Ascending aorta (tissue), 2 donors: Measurements from ENCODE around the gene TEX30. TPM values are rescaled to one million over a fixed set of nuclear protein-coding genes. Genes with fewer than 3 reads are reported as not detected.

Experiments
- DNase-seq, 2 donors: peaks; one replicate each; pipeline ENCODE4 v3.0.0-alpha.2; 2019; ENCODE audit warnings: low spot score in 2 of 2
- H3K27ac ChIP-seq, 2 donors: fragments of 200-600 bp; sonication (generic); one replicate each; pipeline ENCODE4 v1.5.1; 2016 to 2017; ENCODE audit warnings: mild to moderate bottlenecking in 1 of 2
- H3K27me3 ChIP-seq: fragments of 200-600 bp; sonication (generic); one replicate; pipeline ENCODE4 v1.5.1; 2017
- H3K36me3 ChIP-seq, 2 donors: fragments of 200-600 bp; sonication (generic); one replicate each; pipeline ENCODE4 v1.5.1; 2016
- H3K4me1 ChIP-seq, 2 donors: fragments of 200-600 bp; sonication (generic); one replicate each; pipeline ENCODE4 v1.5.1; 2016 to 2017; ENCODE audit warnings: mild to moderate bottlenecking in 1 of 2
- H3K4me3 ChIP-seq, 2 donors: fragments of 200-600 bp; sonication (generic); one replicate each; pipeline ENCODE4 v1.5.1; 2016 to 2017; ENCODE audit warnings: mild to moderate bottlenecking in 1 of 2
- H3K9me3 ChIP-seq, 2 donors: fragments of 200-600 bp; sonication (generic); one replicate each; pipeline ENCODE4 v1.5.1; 2016
- CTCF ChIP-seq, 3 experiments: fragments of 200-600 bp in 2 of 3; fragments of 450-650 bp in 1 of 3; sonication (generic) in 2 of 3; IDR thresholded peaks; one replicate each; pipeline ENCODE4 v1.5.1; 2016 to 2019; ENCODE audit warnings: antibody characterized with exemption in 3 of 3, mild to moderate bottlenecking in 1 of 3, moderate library complexity in 1 of 3
- intact Hi-C: fragments of 100-400 bp; cut with DNase I; formaldehyde crosslinking; loops from one replicate; pipeline ENCODE4 v1.15.1; 2023
- total RNA-seq: library from RNA; depleted of rRNA; stranded (reverse); fragments of >200 nt; gene quantifications from one replicate; pipeline ENCODE4 v1.1.0, GENCODE V29; 2016

The TEX30 gene
- total RNA-seq, 1 donor from 2014 or later = 1.4 TPM

- Histone ChIP-seq H3K27ac (no peak overlapping the region), H3K4me3 (no peak overlapping the region), H3K4me1 (peaks cover 4 to 9% of the 10 kb centered on the region in 2 donors), H3K9me3 (no peaks in the 10 kb centered on the region), H3K27me3 (no peaks in the 10 kb centered on the region), H3K36me3 (peaks cover 0 to 7% of the 10 kb centered on the region in 2 donors)
- TF ChIP-seq CTCF (IDR thresholded peaks at IDR 0.05) = no peak
- intact Hi-C loops = loop anchor here (2.0 to 10.0 kb wide), 3 partner anchors 73 to 377 kb away; partner anchors contain the start of gene TPP2
- DNase-seq = no peak
Measured at GRCh38 chr13:102771298-102772041, 2.1 kb downstream of the TEX30 start.

GRCh38 chr13:102770435-102770834 lies 3.2 kb downstream of the TEX30 start:
- intact Hi-C loops = loop anchor here (10.0 kb wide), 1 partner anchor 376 kb away; no protein-coding TSS in a partner anchor
- no peak overlapping the region for H3K27ac ChIP-seq
- no peaks in the 10 kb centered on the region for H3K9me3 ChIP-seq
- DNase-seq = no peak
- TF ChIP-seq CTCF (IDR thresholded peaks at IDR 0.05) = no peak
- H3K27me3 ChIP-seq = no peaks in the 10 kb centered on the region
- H3K4me3 ChIP-seq = no peak overlapping the region
- peaks cover 4 to 9% of the 10 kb centered on the region in 2 donors for H3K4me1 ChIP-seq
- peaks cover 0 to 7% of the 10 kb centered on the region in 2 donors for H3K36me3 ChIP-seq

- TF ChIP-seq CTCF (IDR thresholded peaks at IDR 0.05) = no peak
- Histone ChIP-seq H3K4me3 (no peak overlapping the region), H3K36me3 (peaks cover 0 to 7% of the 10 kb centered on the region in 2 donors), H3K27me3 (no peaks in the 10 kb centered on the region), H3K27ac (no peak overlapping the region), H3K4me1 (peaks cover 4 to 9% of the 10 kb centered on the region in 2 donors), H3K9me3 (no peaks in the 10 kb centered on the region)
- intact Hi-C loops = loop anchor here (10.0 kb wide), 1 partner anchor 375 kb away; no protein-coding TSS in a partner anchor
- no peak for DNase-seq
Measured at GRCh38 chr13:102769679-102770078, 3.9 kb downstream of the TEX30 start.

- DNase-seq = no peak
- H3K4me1 ChIP-seq = peaks cover 4 to 6% of the 10 kb centered on the region in 2 donors
- no peak overlapping the region for H3K4me3 ChIP-seq
- no peak for TF ChIP-seq CTCF (IDR thresholded peaks at IDR 0.05)
- no peaks in the 10 kb centered on the region for H3K27me3 ChIP-seq
- no peaks in the 10 kb centered on the region for H3K9me3 ChIP-seq
- intact Hi-C loops = no loop called here
- no peak overlapping the region for H3K27ac ChIP-seq
- H3K36me3 ChIP-seq = peaks cover 0 to 7% of the 10 kb centered on the region in 2 donors
Measured at GRCh38 chr13:102768909-102769308, 4.7 kb downstream of the TEX30 start.

- intact Hi-C loops = no loop called here
- Histone ChIP-seq H3K27me3 (no peaks in the 10 kb centered on the region), H3K36me3 (peaks cover 0 to 7% of the 10 kb centered on the region in 2 donors), H3K27ac (no peak overlapping the region), H3K4me1 (no peaks in the 10 kb centered on the region), H3K9me3 (no peaks in the 10 kb centered on the region), H3K4me3 (no peak overlapping the region)
- no peak for TF ChIP-seq CTCF (IDR thresholded peaks at IDR 0.05)
- no peak for DNase-seq
Measured at GRCh38 chr13:102763741-102764140, 9.8 kb downstream of the TEX30 start.
